ENCODE data around the gene GALR1.

DNA sequence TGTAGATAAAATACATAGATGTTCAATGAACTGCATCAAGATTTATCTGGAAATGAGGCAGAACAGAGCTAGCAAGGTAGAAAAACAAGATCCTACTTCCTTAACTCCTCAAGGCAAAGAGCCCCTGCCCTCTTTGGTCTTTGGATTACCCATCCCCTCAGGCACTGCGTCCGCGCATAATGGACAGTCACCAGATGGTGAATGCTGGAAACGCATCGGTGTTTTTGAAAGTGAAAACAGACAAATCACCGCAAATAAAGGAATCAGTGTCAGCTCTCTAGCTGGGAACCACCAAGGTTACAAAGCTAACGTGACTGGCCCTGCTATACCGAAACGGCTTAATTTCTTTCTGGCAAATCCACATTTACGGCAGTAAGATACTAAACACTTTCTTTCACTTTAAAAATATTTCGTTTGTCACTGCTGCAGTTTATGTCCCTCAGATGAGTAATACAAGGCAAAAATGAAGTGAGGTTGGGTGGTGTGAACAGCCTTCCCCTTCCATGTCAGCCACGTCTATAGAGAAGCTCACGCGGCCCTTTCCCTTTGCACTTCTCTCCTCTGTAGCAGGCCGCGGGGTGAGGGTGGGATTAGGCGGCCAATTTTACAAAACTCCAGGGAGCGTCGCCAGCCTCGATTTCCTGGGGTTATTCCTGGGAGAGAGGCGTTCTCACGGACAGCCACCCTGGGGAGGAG lies 627 bp upstream of the GALR1 start:
- no peak for TF ChIP-seq ZNF274 (IDR thresholded peaks at IDR 0.05; ENCODE audit: low read depth, low read length)
- no peak for TF ChIP-seq EZH2 (IDR thresholded peaks at IDR 0.05)
- TF ChIP-seq POLR2A (IDR thresholded peaks at IDR 0.05; ENCODE audit: borderline replicate concordance, extremely low read depth, insufficient read depth, insufficient read length), result no peak
- TF ChIP-seq, protein P1, sequence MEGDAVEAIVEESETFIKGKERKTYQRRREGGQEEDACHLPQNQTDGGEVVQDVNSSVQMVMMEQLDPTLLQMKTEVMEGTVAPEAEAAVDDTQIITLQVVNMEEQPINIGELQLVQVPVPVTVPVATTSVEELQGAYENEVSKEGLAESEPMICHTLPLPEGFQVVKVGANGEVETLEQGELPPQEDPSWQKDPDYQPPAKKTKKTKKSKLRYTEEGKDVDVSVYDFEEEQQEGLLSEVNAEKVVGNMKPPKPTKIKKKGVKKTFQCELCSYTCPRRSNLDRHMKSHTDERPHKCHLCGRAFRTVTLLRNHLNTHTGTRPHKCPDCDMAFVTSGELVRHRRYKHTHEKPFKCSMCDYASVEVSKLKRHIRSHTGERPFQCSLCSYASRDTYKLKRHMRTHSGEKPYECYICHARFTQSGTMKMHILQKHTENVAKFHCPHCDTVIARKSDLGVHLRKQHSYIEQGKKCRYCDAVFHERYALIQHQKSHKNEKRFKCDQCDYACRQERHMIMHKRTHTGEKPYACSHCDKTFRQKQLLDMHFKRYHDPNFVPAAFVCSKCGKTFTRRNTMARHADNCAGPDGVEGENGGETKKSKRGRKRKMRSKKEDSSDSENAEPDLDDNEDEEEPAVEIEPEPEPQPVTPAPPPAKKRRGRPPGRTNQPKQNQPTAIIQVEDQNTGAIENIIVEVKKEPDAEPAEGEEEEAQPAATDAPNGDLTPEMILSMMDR (IDR thresholded peaks at IDR 0.05 in 2 of 3, conservative IDR thresholded peaks at IDR 0.05 in 1 of 3; ENCODE audit: borderline replicate concordance in 1 of 3, insufficient read depth in 1 of 3, low read depth in 2 of 3, low read length in 2 of 3), result no peak
- no peak for TF ChIP-seq EZH2phosphoT487 (IDR thresholded peaks at IDR 0.05; ENCODE audit: borderline replicate concordance)
- TF ChIP-seq, protein P2, sequence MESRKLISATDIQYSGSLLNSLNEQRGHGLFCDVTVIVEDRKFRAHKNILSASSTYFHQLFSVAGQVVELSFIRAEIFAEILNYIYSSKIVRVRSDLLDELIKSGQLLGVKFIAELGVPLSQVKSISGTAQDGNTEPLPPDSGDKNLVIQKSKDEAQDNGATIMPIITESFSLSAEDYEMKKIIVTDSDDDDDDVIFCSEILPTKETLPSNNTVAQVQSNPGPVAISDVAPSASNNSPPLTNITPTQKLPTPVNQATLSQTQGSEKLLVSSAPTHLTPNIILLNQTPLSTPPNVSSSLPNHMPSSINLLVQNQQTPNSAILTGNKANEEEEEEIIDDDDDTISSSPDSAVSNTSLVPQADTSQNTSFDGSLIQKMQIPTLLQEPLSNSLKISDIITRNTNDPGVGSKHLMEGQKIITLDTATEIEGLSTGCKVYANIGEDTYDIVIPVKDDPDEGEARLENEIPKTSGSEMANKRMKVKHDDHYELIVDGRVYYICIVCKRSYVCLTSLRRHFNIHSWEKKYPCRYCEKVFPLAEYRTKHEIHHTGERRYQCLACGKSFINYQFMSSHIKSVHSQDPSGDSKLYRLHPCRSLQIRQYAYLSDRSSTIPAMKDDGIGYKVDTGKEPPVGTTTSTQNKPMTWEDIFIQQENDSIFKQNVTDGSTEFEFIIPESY (IDR thresholded peaks at IDR 0.05; ENCODE audit: extremely low read depth, insufficient replicate concordance, low read length), result no peak
- TF ChIP-seq POLR2AphosphoS5 (IDR thresholded peaks at IDR 0.05; ENCODE audit: low read depth, low read length), result no peak
- TF ChIP-seq ZFX (IDR thresholded peaks at IDR 0.05), result no peak
- no peak for TF ChIP-seq JUND (IDR thresholded peaks at IDR 0.05)
- TF ChIP-seq, protein P3, sequence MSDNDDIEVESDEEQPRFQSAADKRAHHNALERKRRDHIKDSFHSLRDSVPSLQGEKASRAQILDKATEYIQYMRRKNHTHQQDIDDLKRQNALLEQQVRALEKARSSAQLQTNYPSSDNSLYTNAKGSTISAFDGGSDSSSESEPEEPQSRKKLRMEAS (IDR thresholded peaks at IDR 0.05), result no peak
- no peak for TF ChIP-seq CEBPB (IDR thresholded peaks at IDR 0.05; ENCODE audit: low read depth)
- TF ChIP-seq, protein P4, sequence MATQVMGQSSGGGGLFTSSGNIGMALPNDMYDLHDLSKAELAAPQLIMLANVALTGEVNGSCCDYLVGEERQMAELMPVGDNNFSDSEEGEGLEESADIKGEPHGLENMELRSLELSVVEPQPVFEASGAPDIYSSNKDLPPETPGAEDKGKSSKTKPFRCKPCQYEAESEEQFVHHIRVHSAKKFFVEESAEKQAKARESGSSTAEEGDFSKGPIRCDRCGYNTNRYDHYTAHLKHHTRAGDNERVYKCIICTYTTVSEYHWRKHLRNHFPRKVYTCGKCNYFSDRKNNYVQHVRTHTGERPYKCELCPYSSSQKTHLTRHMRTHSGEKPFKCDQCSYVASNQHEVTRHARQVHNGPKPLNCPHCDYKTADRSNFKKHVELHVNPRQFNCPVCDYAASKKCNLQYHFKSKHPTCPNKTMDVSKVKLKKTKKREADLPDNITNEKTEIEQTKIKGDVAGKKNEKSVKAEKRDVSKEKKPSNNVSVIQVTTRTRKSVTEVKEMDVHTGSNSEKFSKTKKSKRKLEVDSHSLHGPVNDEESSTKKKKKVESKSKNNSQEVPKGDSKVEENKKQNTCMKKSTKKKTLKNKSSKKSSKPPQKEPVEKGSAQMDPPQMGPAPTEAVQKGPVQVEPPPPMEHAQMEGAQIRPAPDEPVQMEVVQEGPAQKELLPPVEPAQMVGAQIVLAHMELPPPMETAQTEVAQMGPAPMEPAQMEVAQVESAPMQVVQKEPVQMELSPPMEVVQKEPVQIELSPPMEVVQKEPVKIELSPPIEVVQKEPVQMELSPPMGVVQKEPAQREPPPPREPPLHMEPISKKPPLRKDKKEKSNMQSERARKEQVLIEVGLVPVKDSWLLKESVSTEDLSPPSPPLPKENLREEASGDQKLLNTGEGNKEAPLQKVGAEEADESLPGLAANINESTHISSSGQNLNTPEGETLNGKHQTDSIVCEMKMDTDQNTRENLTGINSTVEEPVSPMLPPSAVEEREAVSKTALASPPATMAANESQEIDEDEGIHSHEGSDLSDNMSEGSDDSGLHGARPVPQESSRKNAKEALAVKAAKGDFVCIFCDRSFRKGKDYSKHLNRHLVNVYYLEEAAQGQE (IDR thresholded peaks at IDR 0.05; ENCODE audit: low read depth), result no peak
